HFFc6 (cell line): ENCODE results near the gene WNT3A. TPM values are rescaled to one million over a fixed set of nuclear protein-coding genes. Genes with fewer than 3 reads are reported as not detected.

Source experiments
- DNase-seq: peaks from one replicate; pipeline ENCODE4 v3.0.0-alpha.2; 2018
- H3K27ac Mint-ChIP-seq: 2 replicates; pipeline ENCODE4 v1.8.0; 2020; ENCODE audit warnings: mild to moderate bottlenecking, mixed read lengths
- H3K27me3 Mint-ChIP-seq: 2 replicates; pipeline ENCODE4 v1.8.0; 2021; ENCODE audit warnings: mild to moderate bottlenecking, moderate library complexity, mixed read lengths; ENCODE audit not compliant: insufficient read depth
- H3K36me3 Mint-ChIP-seq: 2 replicates; pipeline ENCODE4 v1.8.0; 2021; ENCODE audit warnings: low read depth, mixed read lengths
- H3K4me1 Mint-ChIP-seq: 2 replicates; pipeline ENCODE4 v1.8.0; 2020; ENCODE audit warnings: low read depth, mixed read lengths
- H3K4me3 Mint-ChIP-seq: 2 replicates; pipeline ENCODE4 v1.8.0; 2020; ENCODE audit warnings: mild to moderate bottlenecking, moderate library complexity, mixed read lengths
- H3K9me3 Mint-ChIP-seq: 2 replicates; pipeline ENCODE4 v1.8.0; 2020; ENCODE audit warnings: mild to moderate bottlenecking, mixed read lengths
- CTCF ChIP-seq: fragments of 200-600 bp; sonication (generic); IDR thresholded peaks from 2 replicates; pipeline ENCODE4 v1.5.0; 2021; ENCODE audit warnings: antibody characterized with exemption, mild to moderate bottlenecking
- total RNA-seq, 6 experiments: library from RNA; stranded (reverse); fragmentation: NEBNext Ultra II Directional; extraction: Animal tissue kit (Norgen Biotek cat#: 25700); gene quantifications; 2 replicates in 1 of 6; 3 replicates in 5 of 6; pipeline ENCODE4 v1.2.3, GENCODE V29; 2021

The WNT3A gene
- total RNA-seq, 6 experiments from 2014 or later = not detected

GRCh38 chr1:228106800-228107054, 99.9 kb downstream of the WNT3A start:
- Mint-ChIP-seq H3K27me3 (peaks cover 6% of the 10 kb centered on the region), H3K9me3 (no peaks in the 10 kb centered on the region), H3K27ac (no peak overlapping the region), H3K4me1 (peaks cover 31% of the 10 kb centered on the region), H3K4me3 (no peak overlapping the region), H3K36me3 (no peaks in the 10 kb centered on the region)
- no peak for DNase-seq
- no peak for TF ChIP-seq CTCF

- Mint-ChIP-seq H3K9me3 (no peaks in the 10 kb centered on the region), H3K27me3 (peaks cover 6% of the 10 kb centered on the region), H3K4me3 (peak overlapping the region; percentile 92), H3K27ac (no peak overlapping the region), H3K36me3 (no peaks in the 10 kb centered on the region), H3K4me1 (peaks cover 31% of the 10 kb centered on the region)
- TF ChIP-seq CTCF = no peak
- no peak for DNase-seq
Measured at GRCh38 chr1:228107636-228108035, 100.8 kb downstream of the WNT3A start.

- H3K36me3 Mint-ChIP-seq = no peaks in the 10 kb centered on the region
- peak overlapping the region; percentile 82 for H3K27ac Mint-ChIP-seq
Measured at GRCh38 chr1:228108055-228108690, 101.4 kb downstream of the WNT3A start.

GRCh38 chr1:228108742-228109072, 101.9 kb downstream of the WNT3A start:
- no peak for TF ChIP-seq CTCF
- Mint-ChIP-seq H3K36me3 (no peaks in the 10 kb centered on the region), H3K27me3 (peaks cover 6% of the 10 kb centered on the region), H3K9me3 (no peaks in the 10 kb centered on the region), H3K4me1 (peaks cover 26% of the 10 kb centered on the region), H3K4me3 (peak overlapping the region; percentile 92), H3K27ac (peak overlapping the region; percentile 82)
- DNase-seq = no peak

More at GRCh38 chr1:228108055-228108690, 101.4 kb downstream of the WNT3A start:
- Mint-ChIP-seq H3K4me3 (peak overlapping the region; percentile 92), H3K27me3 (peaks cover 6% of the 10 kb centered on the region), H3K9me3 (no peaks in the 10 kb centered on the region), H3K4me1 (peaks cover 31% of the 10 kb centered on the region)
- DNase-seq = no peak
- no peak for TF ChIP-seq CTCF

GRCh38 chr1:228109073-228109961, 102.5 kb downstream of the WNT3A start, which contains the start of gene MRPL55:
Gene MRPL55 (minus strand): TSS chr1:228109299. CDS start chr1:228108260, 1,039 bp downstream.
- no peaks in the 10 kb centered on the region for H3K36me3 Mint-ChIP-seq
- H3K27ac Mint-ChIP-seq = peak within 1 kb of the TSS; percentile 82
- H3K27me3 Mint-ChIP-seq = peaks cover 6% of the 10 kb centered on the region
- peaks cover 23% of the 10 kb centered on the region for H3K4me1 Mint-ChIP-seq
- H3K9me3 Mint-ChIP-seq = no peaks in the 10 kb centered on the region
- DNase-seq = peak; percentile 93
- peak within 1 kb of the TSS; percentile 92 for H3K4me3 Mint-ChIP-seq
- peak; percentile 57 for TF ChIP-seq CTCF
